HUDEP-2 (cell line): Measurements from ENCODE around the gene SLC12A3.
A peak's percentile ranks its signal among the peaks of the same experiment; 100 is the strongest.
"Not testable (repeated sequence)": the region's sequence is repeated elsewhere in the genome, so short reads cannot be mapped to it uniquely, and the experiment has no call there.

ENCODE experiments used
- DNase-seq, 76 experiments: peaks; one replicate each; lab custom pipeline; 2025; ENCODE audit not compliant: unreplicated experiment in 76 of 76; lab: John Stamatoyannopoulos, UW

SLC12A3 gene

DNA sequence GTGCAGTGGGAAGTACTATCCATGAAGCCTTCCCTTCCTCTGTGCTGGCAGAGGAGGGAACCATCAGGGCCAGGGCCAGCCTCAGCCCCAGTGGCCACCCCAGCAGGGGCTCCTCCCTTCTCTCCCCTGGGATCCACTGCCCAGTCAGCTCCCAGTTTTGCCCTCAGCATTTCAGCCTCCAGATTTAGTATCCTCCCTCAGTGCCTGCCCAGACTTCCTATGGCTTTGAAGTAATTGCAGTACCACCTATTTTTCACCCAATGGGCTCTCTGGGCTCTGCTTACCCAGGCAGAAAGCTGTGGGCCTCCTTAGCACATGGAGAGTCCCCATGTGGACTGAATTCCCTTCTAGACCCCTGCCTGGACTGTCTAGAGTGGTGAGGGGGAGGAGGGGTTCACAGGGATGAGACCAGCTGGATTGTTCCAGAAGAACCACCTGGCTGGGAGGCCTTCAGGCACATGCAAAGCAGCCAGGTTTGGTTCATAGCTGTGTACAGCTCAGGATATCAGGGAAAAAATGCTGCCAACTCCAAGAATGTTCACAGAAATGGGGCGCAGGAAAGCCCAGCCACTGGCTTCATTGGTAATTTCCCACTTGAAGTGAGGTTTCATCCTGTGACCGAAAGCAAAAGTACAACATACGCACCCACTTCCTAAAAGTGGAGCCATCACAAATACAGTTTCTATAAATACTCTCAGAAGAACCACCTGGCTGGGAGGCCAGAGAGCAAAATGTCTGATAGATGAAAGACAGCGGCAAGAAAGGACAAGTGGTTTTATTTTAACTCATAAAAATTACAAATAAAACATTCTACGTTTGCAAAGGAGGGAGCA is 51.8 kb downstream of the SLC12A3 start:
- no peak for DNase-seq

- DNase-seq: no peak
Observed at GRCh38 chr16:56918467-56919012, 53.5 kb downstream of the SLC12A3 start.

GRCh38 chr16:56919099-56919800 is 54.2 kb downstream of the SLC12A3 start:
- no peak for DNase-seq

DNA sequence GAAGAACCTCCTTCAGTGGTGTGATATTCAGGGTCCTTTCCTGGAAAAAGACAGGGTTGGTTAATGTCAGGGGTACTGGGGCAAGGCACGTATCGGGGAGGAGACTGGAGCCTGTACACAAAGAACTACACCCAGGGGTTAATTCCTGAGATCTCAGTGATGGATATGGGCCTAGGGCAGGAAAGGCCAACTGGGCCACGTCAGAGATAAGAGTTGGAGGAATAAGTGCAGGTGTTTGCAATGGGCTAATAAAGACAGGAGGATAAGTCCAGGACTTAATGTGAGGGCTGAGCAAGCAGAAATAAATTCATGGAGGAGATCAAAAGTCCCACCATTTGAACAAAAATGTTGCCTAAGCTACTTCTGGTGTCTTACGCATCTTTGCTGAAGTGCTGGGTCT is 56.6 kb downstream of the SLC12A3 start:
- DNase-seq: no peak

DNA sequence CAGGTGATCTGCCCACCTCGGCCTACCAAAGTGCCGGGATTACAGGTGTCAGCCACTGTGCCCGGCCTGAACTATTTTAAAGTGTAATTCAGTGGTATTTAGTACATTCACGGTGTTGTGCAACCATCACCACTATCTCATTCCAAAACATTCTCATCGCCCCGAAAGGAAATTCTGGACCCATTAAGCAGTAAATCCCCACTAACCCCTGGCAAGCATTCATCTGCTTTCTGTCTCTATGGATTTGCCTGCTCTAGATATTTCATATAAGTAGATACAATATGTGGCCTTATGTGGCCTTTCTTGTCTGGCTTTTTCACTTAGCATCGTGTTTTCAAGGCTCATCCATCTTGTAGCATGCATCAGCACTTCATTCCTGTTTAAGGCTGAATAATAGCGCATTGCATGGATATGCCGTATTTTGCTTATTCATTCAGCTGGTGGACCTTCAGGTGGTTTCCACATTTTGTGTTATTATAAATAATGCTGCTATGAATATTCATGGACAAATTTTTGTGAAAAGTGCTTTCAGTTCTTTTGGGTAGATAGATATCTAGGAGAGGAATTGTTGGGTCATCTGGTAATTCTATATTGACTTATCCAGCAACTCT is 58.6 kb downstream of the SLC12A3 start:
- no peak for DNase-seq

GRCh38 chr16:56927471-56927870 is 62.5 kb downstream of the SLC12A3 start:
- no peak for DNase-seq

DNA sequence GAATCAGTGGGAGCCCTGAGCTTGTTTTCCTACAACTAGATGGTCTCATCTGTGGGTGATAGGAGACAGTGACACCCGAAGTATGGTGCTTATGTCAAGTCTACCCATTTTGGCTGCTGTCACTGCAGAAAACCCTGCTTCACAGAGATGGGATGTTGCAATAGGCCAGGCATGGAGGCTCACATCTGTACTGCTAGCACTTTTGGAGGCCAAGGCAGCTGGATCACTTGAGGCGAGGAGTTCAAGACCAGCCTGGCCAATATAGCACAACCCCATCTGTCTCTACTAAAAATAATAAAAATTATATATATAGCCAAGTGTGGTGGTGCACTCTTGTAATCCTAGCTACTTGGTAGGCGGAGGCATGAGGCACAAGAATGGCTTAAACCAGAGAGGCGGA is 64.6 kb downstream of the SLC12A3 start:
- DNase-seq: no peak

GRCh38 chr16:56930486-56931270 is 65.7 kb downstream of the SLC12A3 start:
- DNase-seq: peak in 2 of 76 experiments; percentile 8 to 20

DNA sequence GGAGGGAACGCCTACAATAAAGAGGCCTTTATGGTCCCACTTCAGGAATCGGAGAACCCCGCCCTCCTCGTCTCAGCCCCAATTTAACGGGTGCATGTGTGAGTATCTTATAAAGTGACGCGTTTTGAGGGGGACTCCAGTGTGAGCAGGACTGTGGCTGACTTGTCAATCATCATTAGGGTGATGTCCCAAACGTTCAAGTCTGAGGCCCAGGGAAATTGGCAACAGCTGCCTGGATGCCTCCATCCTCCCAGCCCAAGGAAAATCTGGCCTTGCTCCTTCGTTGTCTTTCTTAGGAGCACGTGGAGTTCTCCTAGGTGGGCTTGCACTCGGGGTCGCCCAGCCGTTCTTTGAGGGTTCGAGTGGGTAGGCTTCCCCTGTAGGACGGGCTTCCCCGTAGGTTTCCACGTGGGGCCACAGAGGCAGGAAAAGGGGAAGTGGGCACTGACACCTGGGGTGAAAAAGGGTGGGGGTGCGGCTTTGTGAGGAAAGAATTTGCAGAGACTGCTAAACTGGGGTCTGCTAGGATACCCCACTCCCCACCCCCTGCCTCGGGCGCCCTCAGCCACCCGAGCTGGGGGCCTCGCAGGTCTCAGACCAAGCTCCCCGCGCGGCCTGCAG is 66.4 kb downstream of the SLC12A3 start:
- DNase-seq: peak in 2 of 76 experiments; percentile 49 to 60

GRCh38 chr16:56931892-56932720 is 67.1 kb downstream of the SLC12A3 start, which contains the start of gene HERPUD1:
HERPUD1 (plus strand) TSS chr16:56932142; CDS start chr16:56932245, 103 bp downstream.
- peak in 75 of 76 experiments; percentile 58 to 98 (median 95) for DNase-seq

DNA sequence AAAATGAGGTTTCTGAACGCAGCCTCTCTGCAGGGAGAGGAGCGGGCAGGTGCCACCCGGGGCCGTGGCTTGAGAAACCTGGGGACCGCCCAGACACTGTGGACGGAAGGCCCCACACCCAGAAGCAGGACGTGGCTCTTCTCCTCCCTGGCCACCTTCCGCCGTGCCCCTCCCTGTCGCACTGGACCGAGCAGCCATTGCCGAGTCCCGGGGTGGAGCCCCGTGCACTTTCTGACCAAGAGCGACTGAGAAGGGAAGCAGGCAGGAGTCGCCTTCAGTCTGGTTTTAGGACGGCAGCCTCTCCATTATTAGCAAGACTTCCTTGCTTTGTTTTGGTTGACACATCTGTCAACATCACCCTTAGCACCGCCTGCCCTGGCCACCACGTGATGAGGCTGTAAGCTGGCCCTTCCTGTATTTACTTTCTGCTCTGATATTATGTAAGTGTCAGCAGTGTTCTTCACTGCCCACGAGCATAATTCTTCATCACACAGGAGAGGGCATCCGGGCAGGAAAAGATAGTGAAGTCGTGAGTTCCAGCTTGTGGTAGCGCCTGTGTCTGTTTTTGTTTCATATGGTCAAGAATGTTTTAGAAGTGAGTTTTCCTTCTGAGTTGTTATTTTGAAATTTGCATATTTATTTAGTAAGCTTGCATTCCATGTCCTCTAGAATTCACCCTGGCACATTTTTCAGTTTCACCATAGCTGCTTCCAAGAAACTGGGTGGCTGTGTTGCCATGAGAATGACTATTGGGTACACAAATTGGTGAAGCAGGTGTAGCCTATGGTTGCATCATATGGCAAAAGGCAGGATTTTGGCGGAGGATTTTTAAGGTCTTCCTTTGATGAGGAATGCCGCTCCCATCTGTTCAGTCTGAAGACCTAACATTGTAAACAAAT is 68.0 kb downstream of the SLC12A3 start:
- DNase-seq: peak in 57 of 76 experiments; percentile 4 to 70 (median 41)

DNA sequence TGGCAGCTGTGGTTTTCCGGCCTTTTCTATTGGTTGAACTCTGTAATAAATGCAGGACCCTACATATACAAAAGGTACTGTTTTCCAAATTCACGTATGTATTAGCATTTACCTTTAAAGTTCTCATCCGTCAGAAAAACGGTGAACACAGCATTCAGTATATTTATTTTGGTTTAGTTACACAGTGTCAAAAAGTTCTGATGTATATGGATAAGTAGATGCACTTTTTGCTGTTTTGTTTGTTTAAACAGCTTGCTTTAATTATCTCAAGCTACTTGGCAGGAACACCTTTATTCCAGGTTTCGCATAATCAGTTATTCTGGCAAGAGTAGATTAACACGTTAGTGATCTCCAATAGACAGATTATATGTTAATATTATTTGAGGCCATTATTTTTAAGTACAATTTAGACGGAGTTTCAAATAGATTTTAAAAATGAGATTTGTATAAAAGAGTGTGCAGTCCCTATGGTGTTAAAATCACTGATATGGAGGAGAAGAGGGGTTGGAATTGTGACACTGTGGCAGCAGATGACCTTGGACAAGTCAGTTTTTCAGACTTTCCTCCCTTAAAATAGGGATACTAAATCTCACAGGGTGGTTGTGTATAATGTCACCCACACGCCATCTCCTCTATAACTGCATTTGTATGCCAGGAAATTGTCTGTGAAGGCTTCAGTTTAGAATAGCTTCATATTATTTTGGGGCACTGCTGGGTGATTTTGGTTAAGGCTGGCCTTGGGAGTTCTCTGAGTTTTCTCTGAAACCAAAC is 69.0 kb downstream of the SLC12A3 start:
- DNase-seq: no peak

DNA sequence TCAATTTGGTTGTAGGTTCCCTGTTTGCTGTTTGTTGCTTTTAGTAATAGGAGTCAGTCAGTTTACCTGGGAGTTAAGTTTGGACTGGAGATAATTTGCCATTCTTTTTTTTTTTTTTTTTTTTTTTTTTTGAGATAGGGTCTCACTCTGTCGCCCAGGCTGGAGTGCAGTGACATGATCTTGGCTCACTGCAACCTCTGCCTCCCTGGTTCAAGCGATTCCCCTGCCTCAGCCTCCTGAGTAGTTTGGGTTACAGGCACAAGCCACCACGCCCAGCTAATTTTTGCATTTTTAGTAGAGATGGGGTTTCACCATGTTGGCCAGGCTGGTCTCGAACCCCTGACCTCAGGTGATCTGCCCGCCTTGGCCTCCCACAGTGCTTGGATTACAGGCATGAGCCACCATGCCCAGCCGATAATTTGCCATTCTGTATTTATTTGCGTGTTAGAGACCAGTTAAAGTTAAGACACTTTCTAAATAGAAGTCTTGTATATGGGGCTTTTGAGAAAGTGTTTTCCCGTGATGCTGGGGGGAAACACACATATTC is 69.7 kb downstream of the SLC12A3 start:
- DNase-seq: not testable (repeated sequence)

- no peak for DNase-seq
Observed at GRCh38 chr16:56935201-56935600, 70.2 kb downstream of the SLC12A3 start.

- no peak for DNase-seq
Observed at GRCh38 chr16:56936491-56936890, 71.5 kb downstream of the SLC12A3 start.

- DNase-seq: no peak
Observed at GRCh38 chr16:56936950-56937349, 71.9 kb downstream of the SLC12A3 start.
